ENCODE results near the gene MISP. TPM values are rescaled to one million over a fixed set of nuclear protein-coding genes. Genes with fewer than 3 reads are reported as not detected.

The MISP gene
- total and polyA plus RNA-seq, 2 of the 8 experiments (the other 6 are each of a cell fraction or from before 2014, with no cell fraction given) = 0.43 to 0.45 TPM

DNA sequence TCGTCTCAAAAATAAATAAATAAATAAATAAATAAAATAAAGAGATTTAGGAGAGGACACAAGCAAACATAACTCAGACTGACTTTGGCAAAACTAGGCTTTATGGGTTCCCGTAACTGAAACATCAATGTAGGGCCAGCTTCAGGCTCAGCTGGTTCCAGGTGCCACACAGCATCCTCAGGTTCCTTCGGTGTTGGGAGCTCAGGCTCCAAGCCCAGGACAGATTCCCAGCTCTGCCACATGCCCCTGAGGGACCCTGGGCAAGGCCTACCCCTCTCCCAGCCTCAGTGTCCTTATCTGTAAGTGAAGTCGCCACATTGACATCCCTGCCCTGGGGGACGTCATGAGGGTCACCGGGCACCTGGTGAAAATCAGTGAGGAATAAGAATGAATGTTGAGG is 18.7 kb downstream of the MISP start:
- ChIA-PET POLR2A (ENCODE audit: partially characterized antibody) (interaction anchor here (0.9 to 3.1 kb wide), 12 partner anchors 9 to 45 kb away, joined by 3 to 12 read pairs (median 6); partner anchors contain the start of gene PTBP1), CTCF (ENCODE audit: partially characterized antibody) (interaction anchor here (0.9 to 3.1 kb wide), 25 partner anchors 14 to 497 kb away, joined by 3 to 23 read pairs (median 3); partner anchors contain the start of gene CFD)
- no peak overlapping the region for H2AK5ac ChIP-seq (ENCODE audit: low read depth, low read length)

More for the DNA sequence above, 18.7 kb downstream of the MISP start:
- 88% methylated on average over 6 of the region's 6 CpGs; no CpG with 5 or more reads in 1 of the 2 experiments for WGBS, 2 experiments (ENCODE audit: extremely low coverage in 1 of 2, insufficient coverage in 1 of 2, insufficient read length in 1 of 2, insufficient replicate concordance in 2 of 2, low coverage in 1 of 2, low lambda C conversion rate in 2 of 2, missing lambda C conversion rate in 1 of 2)
- H3K36me3 ChIP-seq (ENCODE audit: control insufficient read depth in 2 of 4, insufficient read depth in 4 of 4, low read length in 3 of 4) = no peaks in the 10 kb centered on the region
- H2BK120ac ChIP-seq (replicated peaks; ENCODE audit: low read depth, low read length) = no peak overlapping the region
- no peak for TF ChIP-seq YY1 (IDR thresholded peaks at IDR 0.05; ENCODE audit: low read depth, low read length)
- TF ChIP-seq SUZ12 (IDR thresholded peaks at IDR 0.05; ENCODE audit: low read length) = no peak
- no peak for TF ChIP-seq MAFK (IDR thresholded peaks at IDR 0.05; ENCODE audit: low read depth, low read length)
- TF ChIP-seq, protein P1, sequence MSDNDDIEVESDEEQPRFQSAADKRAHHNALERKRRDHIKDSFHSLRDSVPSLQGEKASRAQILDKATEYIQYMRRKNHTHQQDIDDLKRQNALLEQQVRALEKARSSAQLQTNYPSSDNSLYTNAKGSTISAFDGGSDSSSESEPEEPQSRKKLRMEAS (IDR thresholded peaks at IDR 0.05) = no peak
- no peak for TF ChIP-seq CEBPB (IDR thresholded peaks at IDR 0.05; ENCODE audit: low read depth, low read length)
- no peak for TF ChIP-seq POLR2A (IDR thresholded peaks at IDR 0.05; ENCODE audit: control extremely low read depth in 1 of 2, low read depth in 2 of 2, low read length in 2 of 2)
- TF ChIP-seq CREB1 (IDR thresholded peaks at IDR 0.05) = no peak
- no peak for TF ChIP-seq GTF2F1 (IDR thresholded peaks at IDR 0.05; ENCODE audit: borderline replicate concordance, low read depth, low read length)
- no peak for TF ChIP-seq TAF1 (IDR thresholded peaks at IDR 0.05; ENCODE audit: low read depth, low read length)
- no peak for TF ChIP-seq POLR2AphosphoS5 (IDR thresholded peaks at IDR 0.05; ENCODE audit: low read depth, low read length)
- no peak for TF ChIP-seq CHD1 (IDR thresholded peaks at IDR 0.05; ENCODE audit: low read depth, low read length)
- no peak overlapping the region for H2BK20ac ChIP-seq (ENCODE audit: low read length)
- H2BK12ac ChIP-seq (ENCODE audit: low read depth, low read length) = no peak overlapping the region; the same call in 1 of the 2 replicates
- H3K56ac ChIP-seq (replicated peaks; ENCODE audit: insufficient read length, low read depth, low read length) = no peak overlapping the region
- no peak overlapping the region for H3K4me3 ChIP-seq (ENCODE audit: extremely low read depth in 1 of 4, insufficient read depth in 2 of 4, low read depth in 3 of 4, low read length in 4 of 4)
- no peak overlapping the region for H2BK5ac ChIP-seq (ENCODE audit: low read depth, low read length)
- H3K27ac ChIP-seq (ENCODE audit: low read depth, low read length) = no peak overlapping the region
- H4K91ac ChIP-seq (replicated peaks; ENCODE audit: insufficient read length, low read length) = no peak overlapping the region
- H2AFZ ChIP-seq (ENCODE audit: low read length) = no peak overlapping the region
- H2BK15ac ChIP-seq (ENCODE audit: low read length) = no peak overlapping the region
- no peaks in the 10 kb centered on the region for H4K20me1 ChIP-seq (replicated peaks in 1 of 2; ENCODE audit: control insufficient read depth in 1 of 2, insufficient read depth in 2 of 2, low read length in 2 of 2)
- no peaks in the 10 kb centered on the region for H3K79me2 ChIP-seq (ENCODE audit: control insufficient read depth in 1 of 2, insufficient read depth in 2 of 2, low read length in 2 of 2)
- no peaks in the 10 kb centered on the region; the same call in 1 of the 2 replicates for H3K79me1 ChIP-seq (ENCODE audit: low read depth, low read length)
- no peak overlapping the region for H4K5ac ChIP-seq (ENCODE audit: insufficient read length, low read depth, low read length)
- no peaks in the 10 kb centered on the region for H3K27me3 ChIP-seq (replicated peaks in 1 of 4; ENCODE audit: control insufficient read depth in 3 of 4, extremely low read depth in 1 of 4, insufficient read depth in 3 of 4, low read length in 3 of 4)
- no peaks in the 10 kb centered on the region; a peak in 1 of 7 replicates for H3K4me1 ChIP-seq (replicated peaks in 1 of 4; ENCODE audit: control insufficient read depth in 3 of 4, insufficient read depth in 4 of 4, low read length in 3 of 4)
- H3K18ac ChIP-seq (ENCODE audit: extremely low read depth, low read length) = no peak overlapping the region
- no peak overlapping the region for H3K9ac ChIP-seq (replicated peaks in 1 of 4; ENCODE audit: extremely low read depth in 1 of 4, low read depth in 3 of 4, low read length in 3 of 4)
- no peak overlapping the region for H3K4me2 ChIP-seq (ENCODE audit: insufficient read depth in 1 of 2, low read depth in 2 of 2, low read length in 2 of 2)
- no peaks in the 10 kb centered on the region for H3K9me3 ChIP-seq (ENCODE audit: insufficient read depth in 2 of 2, low read depth in 1 of 2, low read length in 1 of 2)
- H4K8ac ChIP-seq (ENCODE audit: extremely low read depth, insufficient read depth, low read length) = no peak overlapping the region
- H3K14ac ChIP-seq (ENCODE audit: insufficient read length) = no peak overlapping the region
- DNase-seq (ENCODE audit: low read depth in 1 of 2, low spot score in 2 of 2) (no peak), FAIRE-seq (no peak)
- H3K23me2 ChIP-seq (ENCODE audit: low read depth, low read length) = no peaks in the 10 kb centered on the region; the same call in 1 of the 2 replicates
- H3K23ac ChIP-seq (ENCODE audit: insufficient read length) = no peak overlapping the region
- H3K4ac ChIP-seq (replicated peaks; ENCODE audit: insufficient read length, low read depth, low read length) = no peak overlapping the region
